Subcutaneous abdominal adipose tissue (tissue), 5 donors: ENCODE results near the gene CLMP.

Experiments
- H3K27ac ChIP-seq: one replicate; pipeline ENCODE4 v1.7.0; 2013; ENCODE audit warnings: low read depth, mild to moderate bottlenecking, inconsistent platforms, low read length, moderate library complexity
- H3K27me3 ChIP-seq, 5 donors: one replicate each; pipeline ENCODE4 v1.7.0; 2013; ENCODE audit warnings: low read length in 5 of 5, inconsistent platforms in 1 of 5; ENCODE audit not compliant: control insufficient read depth in 5 of 5, insufficient read depth in 4 of 5
- H3K36me3 ChIP-seq, 5 donors: one replicate each; pipeline ENCODE4 v1.7.0; 2013; ENCODE audit warnings: low read length in 5 of 5; ENCODE audit not compliant: control insufficient read depth in 5 of 5, insufficient read depth in 5 of 5
- H3K4me1 ChIP-seq, 5 donors: one replicate each; pipeline ENCODE4 v1.7.0; 2013; ENCODE audit warnings: low read length in 5 of 5, mild to moderate bottlenecking in 3 of 5, moderate library complexity in 1 of 5; ENCODE audit not compliant: control insufficient read depth in 5 of 5, insufficient read depth in 5 of 5
- H3K4me3 ChIP-seq, 5 donors: one replicate each; pipeline ENCODE4 v1.7.0; 2013; ENCODE audit warnings: low read length in 5 of 5, low read depth in 1 of 5
- H3K9ac ChIP-seq, 5 donors: one replicate each; pipeline ENCODE4 v1.7.0; 2013; ENCODE audit warnings: low read length in 5 of 5, mild to moderate bottlenecking in 4 of 5, moderate library complexity in 3 of 5
- H3K9me3 ChIP-seq, 5 donors: one replicate each; pipeline ENCODE4 v1.7.0; 2013; ENCODE audit warnings: low read length in 5 of 5; ENCODE audit not compliant: control insufficient read depth in 5 of 5
- donor health status: healthy.
- donor health status: healthy.
- donor health status: healthy.
- donor health status: healthy.
- donor health status: healthy.

Gene CLMP

GRCh38 chr11:123174196-123175183, 20.6 kb downstream of the CLMP start:
- Histone ChIP-seq H3K9me3 (no peaks in the 10 kb centered on the region), H3K36me3 (peaks cover 0 to 3% (median 0%) of the 10 kb centered on the region in 5 donors), H3K27ac (peak overlapping the region; percentile 84), H3K9ac (peak overlapping the region in 2 of 5 donors; percentile 43 to 73), H3K27me3 (no peaks in the 10 kb centered on the region), H3K4me1 (peaks cover 3 to 59% (median 43%) of the 10 kb centered on the region in 5 donors), H3K4me3 (no peak overlapping the region)

- Histone ChIP-seq H3K27ac (peak overlapping the region; percentile 84), H3K9me3 (no peaks in the 10 kb centered on the region), H3K4me1 (peaks cover 3 to 64% (median 46%) of the 10 kb centered on the region in 5 donors), H3K27me3 (no peaks in the 10 kb centered on the region), H3K9ac (peak overlapping the region in 2 of 5 donors; percentile 43 to 73), H3K4me3 (no peak overlapping the region), H3K36me3 (peaks cover 0 to 3% (median 0%) of the 10 kb centered on the region in 5 donors)
Measured at GRCh38 chr11:123173856-123174186, 21.2 kb downstream of the CLMP start.

- H3K4me3 ChIP-seq, result no peak overlapping the region
- H3K9ac ChIP-seq, result no peak overlapping the region
- no peaks in the 10 kb centered on the region for H3K27me3 ChIP-seq
- peak overlapping the region; percentile 84 for H3K27ac ChIP-seq
- H3K4me1 ChIP-seq, result peaks cover 3 to 70% (median 52%) of the 10 kb centered on the region in 5 donors
- no peaks in the 10 kb centered on the region for H3K9me3 ChIP-seq
- peaks cover 0 to 3% (median 0%) of the 10 kb centered on the region in 5 donors for H3K36me3 ChIP-seq
Measured at GRCh38 chr11:123173040-123173855, 21.8 kb downstream of the CLMP start.

- H3K9me3 ChIP-seq, result no peaks in the 10 kb centered on the region
- peaks cover 5 to 75% (median 57%) of the 10 kb centered on the region in 5 donors for H3K4me1 ChIP-seq
- H3K27ac ChIP-seq, result peak overlapping the region; percentile 84
- H3K36me3 ChIP-seq, result peaks cover 0 to 3% (median 0%) of the 10 kb centered on the region in 5 donors
- peak overlapping the region in 1 of 5 donors; percentile 26 for H3K9ac ChIP-seq
- H3K4me3 ChIP-seq, result no peak overlapping the region
- no peaks in the 10 kb centered on the region for H3K27me3 ChIP-seq
Measured at GRCh38 chr11:123170929-123171328, 24.1 kb downstream of the CLMP start.

- peak overlapping the region; percentile 84 for H3K27ac ChIP-seq
- no peak overlapping the region for H3K9ac ChIP-seq
- peaks cover 5 to 74% (median 48%) of the 10 kb centered on the region in 5 donors for H3K4me1 ChIP-seq
- H3K9me3 ChIP-seq, result no peaks in the 10 kb centered on the region
- no peak overlapping the region for H3K4me3 ChIP-seq
- no peaks in the 10 kb centered on the region for H3K27me3 ChIP-seq
- peaks cover 0 to 3% (median 0%) of the 10 kb centered on the region in 5 donors for H3K36me3 ChIP-seq
Measured at GRCh38 chr11:123169821-123170220, 25.2 kb downstream of the CLMP start.

GRCh38 chr11:123168955-123169484, 26.0 kb downstream of the CLMP start:
- Histone ChIP-seq H3K27me3 (no peaks in the 10 kb centered on the region), H3K4me1 (peaks cover 5 to 71% (median 42%) of the 10 kb centered on the region in 5 donors), H3K27ac (peak overlapping the region; percentile 84), H3K36me3 (peaks cover 0 to 3% (median 0%) of the 10 kb centered on the region in 5 donors), H3K9ac (no peak overlapping the region), H3K4me3 (no peak overlapping the region), H3K9me3 (no peaks in the 10 kb centered on the region)

GRCh38 chr11:123168241-123168640, 26.8 kb downstream of the CLMP start:
- Histone ChIP-seq H3K9ac (no peak overlapping the region), H3K27ac (peak overlapping the region; percentile 84), H3K36me3 (no peaks in the 10 kb centered on the region), H3K9me3 (no peaks in the 10 kb centered on the region), H3K4me3 (no peak overlapping the region), H3K27me3 (no peaks in the 10 kb centered on the region), H3K4me1 (peaks cover 3 to 63% (median 34%) of the 10 kb centered on the region in 5 donors)

GRCh38 chr11:123166071-123166559, 28.9 kb downstream of the CLMP start:
- Histone ChIP-seq H3K4me3 (no peak overlapping the region), H3K9me3 (no peaks in the 10 kb centered on the region), H3K27me3 (no peaks in the 10 kb centered on the region), H3K27ac (peak overlapping the region; percentile 84), H3K36me3 (no peaks in the 10 kb centered on the region), H3K9ac (no peak overlapping the region), H3K4me1 (peaks cover 2 to 65% (median 30%) of the 10 kb centered on the region in 5 donors)

GRCh38 chr11:123164732-123165450, 30.2 kb downstream of the CLMP start:
- Histone ChIP-seq H3K4me1 (peaks cover 2 to 58% (median 25%) of the 10 kb centered on the region in 5 donors), H3K4me3 (no peak overlapping the region), H3K36me3 (no peaks in the 10 kb centered on the region), H3K9ac (no peak overlapping the region), H3K27me3 (no peaks in the 10 kb centered on the region), H3K9me3 (no peaks in the 10 kb centered on the region), H3K27ac (peak overlapping the region; percentile 64)
